Measurements from ENCODE around the gene TRIM61.
A peak's percentile ranks its signal among the peaks of the same experiment; 100 is the strongest.
"Not testable (repeated sequence)": the region's sequence is repeated elsewhere in the genome, so short reads cannot be mapped to it uniquely, and the experiment has no call there.

TRIM61 gene

DNA sequence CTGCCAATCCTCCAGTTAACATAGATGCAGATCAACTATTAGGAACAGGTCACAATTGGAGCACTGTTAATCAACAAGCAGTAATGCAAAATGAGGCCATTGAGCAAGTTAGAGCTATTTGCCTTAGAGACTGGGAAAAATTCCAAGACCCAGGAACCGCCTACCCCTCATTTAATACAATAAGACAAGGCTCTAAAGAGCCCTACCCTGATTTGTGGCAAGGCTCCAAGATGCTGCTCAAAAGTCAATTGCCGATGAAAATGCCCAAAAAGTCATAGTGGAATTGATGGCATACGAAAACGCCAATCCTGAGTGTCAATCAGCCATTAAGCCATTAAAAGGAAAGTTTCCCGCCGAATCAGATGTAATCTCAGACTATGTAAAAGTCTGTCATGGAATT, 20.5 kb upstream of the TRIM61 start:
- Mint-ChIP-seq H3K27me3 (peaks cover 15% of the 10 kb centered on the region), H3K4me3 (no peak overlapping the region), H3K9me3 (no peaks in the 10 kb centered on the region), H3K4me1 (no peaks in the 10 kb centered on the region), H3K36me3 (no peaks in the 10 kb centered on the region), H3K27ac (no peak overlapping the region)
- DNase-seq: no peak
- CTCF ChIA-PET: no interaction called here

DNA sequence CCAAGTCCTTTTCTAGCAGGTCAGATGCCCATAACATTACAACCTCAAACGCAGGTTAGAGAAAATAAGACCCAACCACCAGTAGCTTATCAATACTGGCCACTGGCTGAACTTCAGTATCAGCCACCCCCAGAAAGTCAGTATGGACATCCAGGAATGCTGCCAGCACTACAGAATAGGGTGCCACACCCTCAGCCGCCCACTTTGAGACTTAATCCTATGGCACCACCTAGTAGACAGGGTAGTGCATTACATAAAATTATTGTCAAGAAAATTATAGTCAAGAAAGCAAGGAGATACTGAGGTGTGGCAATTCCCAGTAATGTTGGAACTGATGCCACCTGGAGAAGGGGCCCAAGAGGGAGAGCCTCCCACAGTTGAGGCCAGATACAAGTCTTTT, 19.9 kb upstream of the TRIM61 start:
- no peaks in the 10 kb centered on the region for H3K36me3 Mint-ChIP-seq
- no peaks in the 10 kb centered on the region for H3K9me3 Mint-ChIP-seq
- H3K4me1 Mint-ChIP-seq: no peaks in the 10 kb centered on the region
- H3K4me3 Mint-ChIP-seq: no peak overlapping the region
- no peak for DNase-seq
- H3K27me3 Mint-ChIP-seq: peaks cover 15% of the 10 kb centered on the region
- H3K27ac Mint-ChIP-seq: no peak overlapping the region
- CTCF ChIA-PET: no interaction called here

DNA sequence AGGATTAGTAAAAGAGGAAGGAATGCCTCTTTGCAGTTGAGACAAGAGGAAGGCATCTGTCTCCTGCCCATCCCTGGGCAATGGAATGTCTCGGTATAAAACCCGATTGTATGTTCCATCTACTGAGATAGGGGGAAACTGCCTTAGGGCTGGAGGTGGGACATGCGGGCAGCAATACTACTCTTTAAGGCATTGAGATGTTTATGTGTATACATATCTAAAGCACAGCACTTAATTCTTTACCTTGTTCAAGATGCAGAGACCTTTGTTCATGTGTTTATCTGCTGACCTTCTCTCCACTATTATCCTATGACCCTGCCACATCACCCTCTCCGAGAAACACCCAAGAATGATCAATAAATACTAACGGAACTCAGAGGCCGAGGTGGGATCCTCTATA, 18.7 kb upstream of the TRIM61 start:
- H3K9me3 Mint-ChIP-seq, H3K4me1 Mint-ChIP-seq, H3K27me3 Mint-ChIP-seq, H3K4me3 Mint-ChIP-seq, H3K27ac Mint-ChIP-seq, DNase-seq, H3K36me3 Mint-ChIP-seq, CTCF ChIA-PET: not testable (repeated sequence)

DNA sequence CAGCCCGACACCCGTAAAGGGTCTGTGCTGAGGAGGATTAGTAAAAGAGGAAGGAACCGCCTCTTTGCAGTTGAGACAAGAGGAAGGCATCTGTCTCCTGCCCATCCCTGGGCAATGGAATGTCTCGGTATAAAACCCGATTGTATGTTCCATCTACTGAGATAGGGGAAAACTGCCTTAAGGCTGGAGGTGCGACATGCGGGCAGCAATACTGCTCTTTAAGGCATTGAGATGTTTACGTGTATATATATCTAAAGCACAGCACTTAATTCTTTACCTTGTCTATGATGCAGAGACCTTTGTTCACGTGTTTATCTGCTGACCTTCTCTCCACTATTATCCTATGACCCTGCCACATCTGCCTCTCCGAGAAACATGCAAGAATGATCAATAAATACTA, 13.3 kb upstream of the TRIM61 start:
- CTCF ChIA-PET, H3K27me3 Mint-ChIP-seq, H3K4me3 Mint-ChIP-seq, DNase-seq, H3K9me3 Mint-ChIP-seq, H3K4me1 Mint-ChIP-seq, H3K36me3 Mint-ChIP-seq, H3K27ac Mint-ChIP-seq: not testable (repeated sequence)

DNA sequence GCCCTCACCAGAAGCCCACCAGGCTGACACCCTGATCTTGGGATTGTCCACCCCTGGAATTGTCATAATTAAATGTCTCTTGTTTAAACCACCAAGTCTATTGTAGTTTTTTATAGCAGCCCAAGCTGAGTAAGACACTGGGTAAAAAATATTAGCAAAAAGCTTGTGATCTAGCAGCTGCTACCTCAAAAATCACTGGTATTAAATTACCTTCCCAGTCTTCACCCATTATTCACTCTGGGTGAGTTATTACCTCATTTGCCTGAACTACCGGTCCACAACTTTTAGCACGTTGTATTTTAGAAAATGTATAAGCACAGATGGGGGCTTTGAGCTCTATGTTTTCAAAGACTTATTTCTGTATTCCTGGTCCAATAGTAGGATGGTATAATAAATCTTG, 12.0 kb upstream of the TRIM61 start:
- Mint-ChIP-seq H3K36me3 (no peaks in the 10 kb centered on the region), H3K27me3 (peaks cover 4% of the 10 kb centered on the region), H3K9me3 (no peaks in the 10 kb centered on the region), H3K4me1 (no peaks in the 10 kb centered on the region), H3K27ac (no peak overlapping the region), H3K4me3 (no peak overlapping the region)
- CTCF ChIA-PET: no interaction called here
- no peak for DNase-seq

DNA sequence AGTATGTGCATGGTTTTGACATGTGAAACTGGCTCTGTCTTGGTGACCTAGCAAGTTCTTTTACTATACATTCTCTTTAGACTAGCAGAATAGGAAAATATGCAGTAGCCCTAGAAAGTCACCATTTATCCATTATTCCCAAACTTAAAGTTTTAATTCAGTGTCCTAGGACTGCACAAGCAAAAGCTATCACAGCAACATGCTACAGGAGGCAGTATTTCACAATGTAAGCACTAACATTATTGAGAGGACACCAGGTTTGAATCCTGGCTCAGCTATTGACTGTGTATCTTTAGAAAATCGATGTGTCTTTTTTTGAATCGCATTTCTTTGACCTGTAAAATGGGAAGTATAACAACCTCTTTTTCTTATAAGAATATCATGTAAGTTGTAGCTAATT, 5.5 kb downstream of the TRIM61 start:
- H3K4me1 Mint-ChIP-seq, H3K9me3 Mint-ChIP-seq, DNase-seq, H3K36me3 Mint-ChIP-seq, H3K4me3 Mint-ChIP-seq, H3K27ac Mint-ChIP-seq, H3K27me3 Mint-ChIP-seq: not testable (repeated sequence)
- CTCF ChIA-PET: interaction anchor here (0.8 to 0.9 kb wide), 2 partner anchors 125 to 141 kb away, joined by 3 to 5 read pairs; no protein-coding TSS in a partner anchor

DNA sequence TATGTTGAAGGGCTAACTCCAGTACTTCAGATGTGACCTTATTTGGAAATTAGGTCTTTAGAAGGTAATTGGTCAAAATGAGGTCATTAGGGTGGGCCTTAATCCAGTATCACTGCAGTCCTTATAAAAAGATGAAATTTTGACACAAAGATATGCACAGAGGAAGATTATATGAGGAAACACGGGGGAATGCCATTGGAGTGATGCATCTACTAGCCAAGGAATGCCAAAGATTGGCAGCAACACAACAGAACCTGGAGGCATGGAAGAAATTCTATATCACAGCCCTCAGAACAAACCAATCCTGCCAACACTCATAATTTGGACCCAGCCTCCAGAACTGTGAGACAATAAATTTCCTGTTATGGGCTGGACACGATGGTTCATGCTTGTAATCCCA, 17.6 kb downstream of the TRIM61 start:
- CTCF ChIA-PET: no interaction called here
- Mint-ChIP-seq H3K9me3 (peaks cover 7% of the 10 kb centered on the region), H3K36me3 (peaks cover 16% of the 10 kb centered on the region), H3K4me1 (peaks cover 20% of the 10 kb centered on the region), H3K4me3 (no peak overlapping the region), H3K27me3 (no peaks in the 10 kb centered on the region), H3K27ac (no peak overlapping the region)
- no peak for DNase-seq

DNA sequence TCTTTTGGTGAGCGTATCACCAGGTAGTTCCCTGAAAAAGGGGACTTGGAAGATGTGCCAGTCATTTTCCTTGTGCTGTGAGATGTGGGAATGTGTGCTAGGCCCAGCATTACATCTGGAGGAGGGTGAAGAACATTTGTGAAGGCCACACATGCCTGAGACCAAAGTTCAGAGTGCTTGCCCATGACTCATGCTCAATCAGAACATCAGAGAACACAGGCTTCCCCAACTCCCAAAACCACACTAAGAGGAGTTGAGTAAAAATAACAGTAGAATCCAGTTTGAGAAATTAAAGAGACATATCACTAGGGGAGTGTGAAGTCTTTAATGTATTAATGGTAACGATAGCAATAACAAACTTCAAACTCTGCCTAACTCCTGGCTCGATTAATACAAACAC, 18.0 kb downstream of the TRIM61 start:
- peaks cover 16% of the 10 kb centered on the region for H3K36me3 Mint-ChIP-seq
- H3K4me3 Mint-ChIP-seq, H3K27me3 Mint-ChIP-seq, CTCF ChIA-PET, DNase-seq, H3K27ac Mint-ChIP-seq, H3K9me3 Mint-ChIP-seq: not testable (repeated sequence)
- H3K4me1 Mint-ChIP-seq: peaks cover 20% of the 10 kb centered on the region

DNA sequence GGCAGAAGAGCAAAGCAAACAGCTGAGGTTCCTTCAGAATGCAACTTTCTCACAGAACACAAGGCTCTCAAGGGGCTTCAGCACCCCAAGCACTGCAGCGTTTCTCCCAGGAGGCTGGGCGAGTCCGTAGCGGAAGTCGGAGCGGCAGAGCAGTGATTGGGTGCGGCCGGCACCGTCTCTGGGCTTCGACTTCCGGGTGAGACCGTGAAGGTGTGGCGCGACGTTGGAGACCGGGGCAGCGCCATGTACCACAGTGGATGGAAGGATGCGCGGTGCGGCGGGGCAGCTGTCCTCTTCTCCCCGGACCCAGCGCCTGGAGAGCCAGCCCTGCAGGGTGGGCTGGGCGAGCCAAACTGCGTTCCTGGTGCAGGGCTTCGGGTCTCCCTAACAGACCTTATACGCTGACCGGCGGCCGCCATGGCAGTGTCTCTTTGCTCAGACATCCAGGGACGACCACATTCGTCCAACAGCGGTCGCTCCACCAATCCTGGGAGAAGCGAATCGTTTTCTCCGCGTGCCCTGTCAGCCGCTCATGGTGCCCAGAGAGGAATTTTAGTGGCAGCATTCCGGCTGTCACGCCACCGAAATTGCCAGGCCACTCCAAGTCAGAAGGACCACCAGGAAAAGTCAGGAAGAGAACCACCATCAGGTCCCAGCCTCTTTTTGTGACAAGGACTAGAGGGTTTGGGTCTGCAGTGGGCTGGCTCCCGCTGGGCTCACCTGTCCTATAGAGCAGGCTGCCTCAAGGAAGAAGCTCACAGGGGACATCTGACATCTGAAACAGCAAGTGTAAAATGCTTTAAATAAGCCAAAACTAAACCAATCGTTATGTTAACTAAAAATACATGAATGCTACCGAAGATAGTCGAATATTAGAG, 20.5 kb downstream of the TRIM61 start:
- Mint-ChIP-seq H3K4me3 (peak overlapping the region; percentile 83), H3K9me3 (peaks cover 7% of the 10 kb centered on the region), H3K4me1 (peaks cover 20% of the 10 kb centered on the region), H3K27ac (peak overlapping the region; percentile 68), H3K27me3 (peaks cover 7% of the 10 kb centered on the region), H3K36me3 (peaks cover 16% of the 10 kb centered on the region)
- peak; percentile 88 for DNase-seq
- CTCF ChIA-PET: interaction anchor here (1.2 to 1.4 kb wide), 2 partner anchors 9 to 140 kb away, joined by 4 to 5 read pairs; no protein-coding TSS in a partner anchor

DNA sequence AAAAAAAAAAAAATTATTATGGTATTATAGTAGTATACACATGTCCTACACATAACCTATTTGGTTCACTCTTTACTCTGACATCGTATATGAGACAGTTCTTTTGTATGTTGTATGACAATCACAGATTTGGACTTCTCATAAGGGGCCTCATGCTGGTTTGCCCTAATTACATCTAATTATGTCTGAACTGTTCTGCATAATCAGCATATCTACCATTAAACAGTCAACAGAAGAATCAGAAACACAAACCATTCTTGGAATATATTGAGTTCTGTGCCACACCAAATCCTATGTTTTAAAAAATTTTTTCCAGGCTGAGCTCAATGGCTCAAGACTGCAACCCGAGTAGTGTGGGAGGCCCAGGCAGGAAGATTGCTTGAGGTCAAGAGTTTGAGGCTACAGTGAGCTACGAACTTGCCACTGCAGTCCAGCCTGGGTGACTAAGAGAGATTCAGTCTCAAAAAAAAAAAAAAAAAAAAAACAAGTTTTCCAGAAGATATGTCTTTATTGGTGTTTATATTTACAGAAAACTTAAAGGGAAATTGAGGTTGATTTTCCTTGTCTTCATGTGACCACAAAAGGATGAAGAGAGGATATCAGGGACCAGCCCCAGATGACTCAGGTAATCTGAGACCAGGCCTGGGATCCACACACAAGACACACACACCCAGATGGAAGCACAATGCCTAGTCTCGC, 22.2 kb downstream of the TRIM61 start:
- peak overlapping the region; percentile 51 for H3K4me3 Mint-ChIP-seq
- H3K27ac Mint-ChIP-seq: no peak overlapping the region
- CTCF ChIA-PET: interaction anchor here (1.2 to 1.4 kb wide), 2 partner anchors 11 to 141 kb away, joined by 4 to 5 read pairs; no protein-coding TSS in a partner anchor
- H3K27me3 Mint-ChIP-seq: peaks cover 7% of the 10 kb centered on the region
- DNase-seq: no peak
- H3K9me3 Mint-ChIP-seq: peaks cover 7% of the 10 kb centered on the region
- H3K4me1 Mint-ChIP-seq: peaks cover 20% of the 10 kb centered on the region
- peaks cover 16% of the 10 kb centered on the region for H3K36me3 Mint-ChIP-seq

DNA sequence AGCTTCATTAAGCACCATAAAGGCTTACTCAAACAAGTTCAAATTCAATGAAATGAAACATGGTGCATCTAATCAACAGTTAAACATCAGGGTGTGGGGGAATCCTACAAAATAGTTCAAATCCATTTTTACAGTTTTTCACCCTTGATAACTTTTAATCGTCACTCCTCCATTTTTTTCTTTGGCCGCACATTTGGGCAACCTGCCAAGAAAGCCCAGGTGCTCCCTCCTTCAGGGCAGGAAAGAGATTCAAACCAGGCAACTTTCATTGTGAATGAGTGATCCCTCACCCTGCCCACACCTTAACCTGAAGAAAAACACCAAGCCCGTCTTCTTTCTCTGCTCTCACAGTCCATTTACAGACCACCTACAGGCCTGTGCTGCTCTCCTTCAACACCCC, 24.9 kb downstream of the TRIM61 start:
- Mint-ChIP-seq H3K4me3 (no peak overlapping the region), H3K9me3 (peaks cover 5% of the 10 kb centered on the region), H3K4me1 (peaks cover 15% of the 10 kb centered on the region), H3K27ac (no peak overlapping the region), H3K27me3 (peaks cover 20% of the 10 kb centered on the region), H3K36me3 (peaks cover 8% of the 10 kb centered on the region)
- CTCF ChIA-PET: no interaction called here
- no peak for DNase-seq

DNA sequence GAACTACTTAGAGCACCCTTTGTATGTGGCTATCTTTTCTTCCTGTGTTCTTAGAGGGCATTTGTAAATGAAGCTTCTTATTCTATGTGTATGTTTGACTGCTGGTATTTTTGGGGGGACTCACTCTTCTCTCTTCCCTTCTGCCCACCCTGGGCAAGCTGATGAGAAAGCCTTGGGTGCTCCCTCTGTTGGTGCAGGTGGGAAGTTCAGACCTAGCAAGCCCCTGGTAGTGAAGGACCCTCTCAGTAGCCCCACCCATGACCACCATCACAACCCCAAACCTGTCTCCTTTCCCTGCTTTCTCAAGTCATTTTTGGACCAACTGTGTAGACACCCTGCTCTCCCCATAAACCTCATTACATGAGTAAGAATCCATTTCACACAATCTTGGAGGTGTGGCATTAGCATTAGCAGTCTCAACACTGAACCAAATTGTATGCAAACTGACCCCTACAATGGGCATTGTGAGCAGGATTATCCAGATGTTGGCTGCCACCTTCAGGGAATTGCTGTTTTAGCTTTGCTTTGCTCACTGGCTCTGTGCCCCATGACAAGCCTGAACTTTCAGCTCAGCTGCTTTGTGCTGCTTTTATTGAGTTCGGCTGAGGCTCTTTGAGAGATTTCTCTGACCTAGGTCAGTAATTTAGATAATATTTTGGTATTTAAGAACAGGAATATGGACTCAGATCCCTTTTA, 27.9 kb downstream of the TRIM61 start:
- Mint-ChIP-seq H3K9me3 (no peaks in the 10 kb centered on the region), H3K4me3 (no peak overlapping the region), H3K27ac (no peak overlapping the region), H3K36me3 (no peaks in the 10 kb centered on the region), H3K27me3 (peaks cover 21% of the 10 kb centered on the region), H3K4me1 (no peaks in the 10 kb centered on the region)
- no peak for DNase-seq
- CTCF ChIA-PET: interaction anchor here (1.2 kb wide), 1 partner anchor 147 kb away, joined by 4 read pairs; no protein-coding TSS in a partner anchor

DNA sequence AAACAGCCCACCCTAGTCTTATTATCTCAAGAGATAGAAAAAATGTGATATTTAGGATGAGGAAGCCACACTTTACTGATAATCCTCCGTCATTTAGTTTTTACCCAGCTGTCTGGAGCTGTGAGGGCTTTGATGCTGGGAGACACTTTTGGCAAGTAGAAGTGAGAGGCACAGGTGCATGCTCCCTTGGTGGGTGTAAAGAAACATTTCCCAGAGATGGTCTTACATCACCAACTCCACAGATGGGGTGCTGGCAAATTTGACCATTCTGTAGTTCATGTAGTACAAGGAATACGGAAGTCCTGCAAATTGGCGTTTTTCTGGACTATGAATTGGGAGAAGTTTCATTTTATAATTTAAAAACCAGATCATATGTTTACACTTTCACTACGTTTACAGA, 28.5 kb downstream of the TRIM61 start:
- Mint-ChIP-seq H3K9me3 (no peaks in the 10 kb centered on the region), H3K27ac (no peak overlapping the region), H3K36me3 (no peaks in the 10 kb centered on the region), H3K4me1 (no peaks in the 10 kb centered on the region), H3K27me3 (peaks cover 20% of the 10 kb centered on the region), H3K4me3 (no peak overlapping the region)
- DNase-seq: no peak
- CTCF ChIA-PET: interaction anchor here (1.2 kb wide), 1 partner anchor 148 kb away, joined by 4 read pairs; no protein-coding TSS in a partner anchor

DNA sequence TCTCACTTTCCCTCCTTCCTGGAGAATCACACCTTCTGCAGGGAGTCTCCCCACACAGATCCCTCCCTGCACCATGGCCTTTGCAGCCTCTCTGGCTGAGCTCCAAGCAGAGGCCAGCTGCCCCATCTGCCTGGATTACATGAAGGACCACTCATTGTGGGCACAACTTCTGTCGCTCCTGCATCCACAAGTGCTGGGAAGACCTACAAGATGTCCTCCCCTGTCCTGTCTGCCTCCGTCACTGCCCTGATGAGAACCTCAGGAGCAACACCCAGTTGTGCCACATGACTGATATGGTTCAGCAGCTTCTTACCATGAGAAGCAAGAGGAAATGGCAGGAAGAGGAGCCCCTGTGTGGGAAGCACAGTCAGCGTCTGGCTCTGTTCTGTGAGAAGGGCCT, 29.5 kb downstream of the TRIM61 start:
- not testable (repeated sequence) for H3K36me3 Mint-ChIP-seq, H3K9me3 Mint-ChIP-seq, DNase-seq, H3K27ac Mint-ChIP-seq, H3K4me1 Mint-ChIP-seq, H3K4me3 Mint-ChIP-seq
- CTCF ChIA-PET: interaction anchor here (0.9 kb wide), 1 partner anchor 149 kb away, joined by 4 read pairs; no protein-coding TSS in a partner anchor
- peaks cover 17% of the 10 kb centered on the region for H3K27me3 Mint-ChIP-seq
